HepG2 (cell line): ENCODE data around the gene SS18L1. TPM values are rescaled to one million over a fixed set of nuclear protein-coding genes. Genes with fewer than 3 reads are reported as not detected.

ENCODE experiments used
- ATAC-seq: fragments of 200-7000 bp; cut with Tn5 transposase; 3 replicates; pipeline ENCODE4 v1.9.1; 2020; ENCODE audit warnings: mild to moderate bottlenecking, moderate library complexity
- BruUV-seq: library from RNA; stranded (reverse); fragments of 400-500 nt; replicated peaks from 2 replicates; lab custom pipeline; 2021; lab: Mats Ljungman, UMichigan
- CTCF ChIA-PET: fragments of 300-600 bp; formaldehyde crosslinking; extraction: SDS; loops from one replicate; lab custom pipeline; 2021; ENCODE audit warnings: low total read pairs, inconsistent platforms, low intra/inter-chr PET ratio; lab: Yijun Ruan, JAX
- POLR2A ChIA-PET: fragments of 350-600 bp; sonication (Branson Sonifier 250); formaldehyde crosslinking; loops from one replicate; lab custom pipeline; 2020; ENCODE audit warnings: antibody characterized with exemption, inconsistent platforms; lab: Yijun Ruan, JAX
- DNase-seq: peaks from one replicate; pipeline ENCODE4 v3.0.0-alpha.2; 2015; ENCODE audit warnings: low spot score
- FAIRE-seq: peaks from 3 replicates; lab custom pipeline; 2011; peaks lifted over from hg19 to GRCh38; lab: Jason Lieb, UNC
- H2AFZ ChIP-seq: one replicate; pipeline ENCODE4 v1.6.1; 2011; ENCODE audit warnings: low read length, inconsistent platforms
- H3K27ac ChIP-seq: fragments of 300-600 bp; 3 replicates; pipeline ENCODE4 v1.8.0; 2011; ENCODE audit warnings: mixed run types, mild to moderate bottlenecking, mixed read lengths, low read length, inconsistent platforms; ENCODE audit not compliant: insufficient read depth; ENCODE audit errors: extremely low read length
- H3K27me3 ChIP-seq, 2 experiments: fragments of 200-600 bp in 1 of 2; 2 replicates in 1 of 2; 3 replicates in 1 of 2; pipeline versions ENCODE4 v1.6.0 to v1.8.0; 2011; ENCODE audit warnings: low read length in 2 of 2, mild to moderate bottlenecking in 2 of 2, moderate library complexity in 2 of 2, inconsistent platforms in 1 of 2; ENCODE audit not compliant: insufficient read depth in 2 of 2, control insufficient read depth in 1 of 2
- H3K36me3 ChIP-seq, 2 experiments: fragments of 200-600 bp in 1 of 2; replicated peaks in 1 of 2; 2 replicates in 1 of 2; 3 replicates in 1 of 2; pipeline versions ENCODE4 v1.5.1 to v1.8.0; 2011; ENCODE audit warnings: low read length in 2 of 2, inconsistent platforms in 1 of 2; ENCODE audit not compliant: insufficient read depth in 2 of 2, control insufficient read depth in 1 of 2
- H3K4me1 ChIP-seq: 2 replicates; pipeline ENCODE4 v1.5.1; 2012; ENCODE audit warnings: low read length, inconsistent platforms; ENCODE audit not compliant: insufficient read depth
- H3K4me2 ChIP-seq: 2 replicates; pipeline ENCODE4 v1.6.0; 2011; ENCODE audit warnings: low read depth, low read length, inconsistent platforms
- H3K4me3 ChIP-seq, 3 experiments: fragments of 200-600 bp in 1 of 3; sonication (generic), shearing (Covaris generic) in 1 of 3; replicated peaks in 1 of 3; 2 replicates each; pipeline ENCODE4 v1.5.1; 2011 to 2016; ENCODE audit warnings: low read length in 3 of 3, inconsistent platforms in 2 of 3, low read depth in 2 of 3, mild to moderate bottlenecking in 2 of 3, control low read depth in 1 of 3, mixed read lengths in 1 of 3; ENCODE audit not compliant: insufficient read depth in 1 of 3
- H3K79me2 ChIP-seq: one replicate; pipeline ENCODE4 v1.6.1; 2011; ENCODE audit warnings: low read length, inconsistent platforms; ENCODE audit not compliant: insufficient read depth
- H3K9ac ChIP-seq: 2 replicates; pipeline ENCODE4 v1.6.0; 2011; ENCODE audit warnings: mild to moderate bottlenecking, low read depth, low read length, inconsistent platforms; ENCODE audit not compliant: insufficient read depth
- H3K9me3 ChIP-seq: 2 replicates; pipeline ENCODE4 v1.5.1; 2012; ENCODE audit warnings: mild to moderate bottlenecking, low read length
- H4K20me1 ChIP-seq: 2 replicates; pipeline ENCODE4 v1.6.0; 2011; ENCODE audit warnings: inconsistent platforms, mild to moderate bottlenecking, low read length, moderate library complexity; ENCODE audit not compliant: insufficient read depth
- ARNT ChIP-seq: fragments of 450-650 bp; IDR thresholded peaks from 2 replicates; pipeline ENCODE4 v1.6.1; 2017
- HCFC1 ChIP-seq: fragments of 150-350 bp; IDR thresholded peaks from 2 replicates; pipeline ENCODE4 v1.6.1; 2014; ENCODE audit warnings: low read depth, low read length
- POLR2A ChIP-seq, 2 experiments: IDR thresholded peaks; 2 replicates each; pipeline ENCODE4 v1.6.1; 2011; ENCODE audit warnings: low read depth in 2 of 2, low read length in 2 of 2, mild to moderate bottlenecking in 1 of 2, moderate library complexity in 1 of 2; ENCODE audit not compliant: insufficient read depth in 1 of 2
- POLR2AphosphoS2 ChIP-seq: IDR thresholded peaks from 2 replicates; pipeline ENCODE4 v1.6.1; 2011; ENCODE audit warnings: low read depth, low read length, improper control_type of control experiment
- TEAD3 ChIP-seq: optimal IDR thresholded peaks from 2 replicates; pipeline ENCODE3; 2016; ENCODE audit warnings: borderline replicate concordance
- ZBTB1 ChIP-seq: sonication (generic); formaldehyde crosslinking; IDR thresholded peaks from 2 replicates; pipeline ENCODE4 v1.4.0; 2020; ENCODE audit warnings: missing genetic modification reagents, borderline replicate concordance
- ZBTB33 ChIP-seq: sonication (generic); formaldehyde crosslinking; IDR thresholded peaks from 2 replicates; pipeline ENCODE4 v1.4.0; 2020; ENCODE audit warnings: missing genetic modification reagents
- WGBS: methylation state at CpG from one replicate; pipeline ENCODE4 v1.1.6; 2017; ENCODE audit warnings: low lambda C conversion rate; 5-methylcytosine and 5-hydroxymethylcytosine counted together
- in situ Hi-C: cut with HindIII; loops from 2 replicates; pipeline ENCODE4 v1.10.0; 2017; ENCODE audit warnings: low pct_unique_long_range_greater_than_20kb; ENCODE audit not compliant: extremely low pct_ligation_motif_present
- intact Hi-C: fragments of 100-400 bp; cut with micrococcal nuclease; formaldehyde crosslinking; loops from one replicate; pipeline ENCODE4 v1.10.0; 2022; ENCODE audit not compliant: unreplicated experiment
- polyA plus RNA-seq, 8 experiments: library from polyadenylated mRNA; depleted of rRNA in 3 of 8; stranded (reverse) in 7 of 8; unstranded in 1 of 8; fragments of >200 nt; fragmentation: Illumina TruSeq in 4 of 8; extraction: Trizol in 4 of 8; gene quantifications; 2 replicates each; pipeline versions ENCODE4 v1.2.1 to v1.2.3, GENCODE V29; 2011 to 2016; ENCODE audit warnings: low read depth in 4 of 8, missing spikeins in 1 of 8, mixed read lengths in 1 of 8; ENCODE audit not compliant: insufficient read depth in 1 of 8
- total RNA-seq, 5 experiments: library from RNA; depleted of rRNA; stranded (reverse); fragments of >200 nt; fragmentation: Illumina TruSeq; extraction: Trizol; gene quantifications; 2 replicates each; pipeline ENCODE4 v1.2.3, GENCODE V29; 2016; ENCODE audit warnings: low read depth in 1 of 5
- TF ChIP-seq, protein P1 (sequence below): IDR thresholded peaks from 2 replicates; pipeline ENCODE4 v1.6.1; 2016; ENCODE audit warnings: low read depth
- TF ChIP-seq, protein P2 (sequence below): sonication (generic); formaldehyde crosslinking; IDR thresholded peaks from 2 replicates; pipeline ENCODE4 v1.4.0; 2020; ENCODE audit warnings: mild to moderate bottlenecking, missing genetic modification reagents
- TF ChIP-seq, protein P3 (sequence below): sonication (generic); formaldehyde crosslinking; IDR thresholded peaks from 2 replicates; pipeline ENCODE4 v1.4.0; 2020; ENCODE audit warnings: missing genetic modification reagents, borderline replicate concordance
- TF ChIP-seq, protein P4 (sequence below): sonication (generic); formaldehyde crosslinking; IDR thresholded peaks from 2 replicates; pipeline ENCODE4 v1.5.0; 2020; ENCODE audit warnings: mild to moderate bottlenecking, missing genetic modification reagents, borderline replicate concordance

SS18L1 gene
- total and polyA plus RNA-seq, 2 of the 13 experiments (the other 11 are each of a cell fraction or from before 2014, with no cell fraction given): 17.8 to 27.6 TPM

GRCh38 chr20:62186887-62187866 lies 43.6 kb downstream of the SS18L1 start:
- no peak for DNase-seq
- no peak for TF ChIP-seq ZBTB1 (CRISPR knock-in tag)
- TF ChIP-seq TEAD3: peak; percentile 9
- TF ChIP-seq, protein P1, sequence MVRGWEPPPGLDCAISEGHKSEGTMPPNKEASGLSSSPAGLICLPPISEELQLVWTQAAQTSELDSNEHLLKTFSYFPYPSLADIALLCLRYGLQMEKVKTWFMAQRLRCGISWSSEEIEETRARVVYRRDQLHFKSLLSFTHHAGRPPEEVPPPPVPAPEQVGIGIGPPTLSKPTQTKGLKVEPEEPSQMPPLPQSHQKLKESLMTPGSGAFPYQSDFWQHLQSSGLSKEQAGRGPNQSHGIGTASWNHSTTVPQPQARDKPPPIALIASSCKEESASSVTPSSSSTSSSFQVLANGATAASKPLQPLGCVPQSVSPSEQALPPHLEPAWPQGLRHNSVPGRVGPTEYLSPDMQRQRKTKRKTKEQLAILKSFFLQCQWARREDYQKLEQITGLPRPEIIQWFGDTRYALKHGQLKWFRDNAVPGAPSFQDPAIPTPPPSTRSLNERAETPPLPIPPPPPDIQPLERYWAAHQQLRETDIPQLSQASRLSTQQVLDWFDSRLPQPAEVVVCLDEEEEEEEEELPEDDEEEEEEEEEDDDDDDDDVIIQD (CRISPR knock-in tag): no peak
- TF ChIP-seq HCFC1: no peak
- 0 out of 2 replicates have a peak, but pooled peaks have one; percentile 26 for TF ChIP-seq ZBTB33
- no peak for TF ChIP-seq POLR2AphosphoS2
- no peak for TF ChIP-seq ARNT
- TF ChIP-seq, protein P2, sequence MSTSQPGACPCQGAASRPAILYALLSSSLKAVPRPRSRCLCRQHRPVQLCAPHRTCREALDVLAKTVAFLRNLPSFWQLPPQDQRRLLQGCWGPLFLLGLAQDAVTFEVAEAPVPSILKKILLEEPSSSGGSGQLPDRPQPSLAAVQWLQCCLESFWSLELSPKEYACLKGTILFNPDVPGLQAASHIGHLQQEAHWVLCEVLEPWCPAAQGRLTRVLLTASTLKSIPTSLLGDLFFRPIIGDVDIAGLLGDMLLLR (CRISPR knock-in tag): no peak
- TF ChIP-seq, protein P3, sequence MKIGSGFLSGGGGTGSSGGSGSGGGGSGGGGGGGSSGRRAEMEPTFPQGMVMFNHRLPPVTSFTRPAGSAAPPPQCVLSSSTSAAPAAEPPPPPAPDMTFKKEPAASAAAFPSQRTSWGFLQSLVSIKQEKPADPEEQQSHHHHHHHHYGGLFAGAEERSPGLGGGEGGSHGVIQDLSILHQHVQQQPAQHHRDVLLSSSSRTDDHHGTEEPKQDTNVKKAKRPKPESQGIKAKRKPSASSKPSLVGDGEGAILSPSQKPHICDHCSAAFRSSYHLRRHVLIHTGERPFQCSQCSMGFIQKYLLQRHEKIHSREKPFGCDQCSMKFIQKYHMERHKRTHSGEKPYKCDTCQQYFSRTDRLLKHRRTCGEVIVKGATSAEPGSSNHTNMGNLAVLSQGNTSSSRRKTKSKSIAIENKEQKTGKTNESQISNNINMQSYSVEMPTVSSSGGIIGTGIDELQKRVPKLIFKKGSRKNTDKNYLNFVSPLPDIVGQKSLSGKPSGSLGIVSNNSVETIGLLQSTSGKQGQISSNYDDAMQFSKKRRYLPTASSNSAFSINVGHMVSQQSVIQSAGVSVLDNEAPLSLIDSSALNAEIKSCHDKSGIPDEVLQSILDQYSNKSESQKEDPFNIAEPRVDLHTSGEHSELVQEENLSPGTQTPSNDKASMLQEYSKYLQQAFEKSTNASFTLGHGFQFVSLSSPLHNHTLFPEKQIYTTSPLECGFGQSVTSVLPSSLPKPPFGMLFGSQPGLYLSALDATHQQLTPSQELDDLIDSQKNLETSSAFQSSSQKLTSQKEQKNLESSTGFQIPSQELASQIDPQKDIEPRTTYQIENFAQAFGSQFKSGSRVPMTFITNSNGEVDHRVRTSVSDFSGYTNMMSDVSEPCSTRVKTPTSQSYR (CRISPR knock-in tag): no peak
- TF ChIP-seq, protein P4, sequence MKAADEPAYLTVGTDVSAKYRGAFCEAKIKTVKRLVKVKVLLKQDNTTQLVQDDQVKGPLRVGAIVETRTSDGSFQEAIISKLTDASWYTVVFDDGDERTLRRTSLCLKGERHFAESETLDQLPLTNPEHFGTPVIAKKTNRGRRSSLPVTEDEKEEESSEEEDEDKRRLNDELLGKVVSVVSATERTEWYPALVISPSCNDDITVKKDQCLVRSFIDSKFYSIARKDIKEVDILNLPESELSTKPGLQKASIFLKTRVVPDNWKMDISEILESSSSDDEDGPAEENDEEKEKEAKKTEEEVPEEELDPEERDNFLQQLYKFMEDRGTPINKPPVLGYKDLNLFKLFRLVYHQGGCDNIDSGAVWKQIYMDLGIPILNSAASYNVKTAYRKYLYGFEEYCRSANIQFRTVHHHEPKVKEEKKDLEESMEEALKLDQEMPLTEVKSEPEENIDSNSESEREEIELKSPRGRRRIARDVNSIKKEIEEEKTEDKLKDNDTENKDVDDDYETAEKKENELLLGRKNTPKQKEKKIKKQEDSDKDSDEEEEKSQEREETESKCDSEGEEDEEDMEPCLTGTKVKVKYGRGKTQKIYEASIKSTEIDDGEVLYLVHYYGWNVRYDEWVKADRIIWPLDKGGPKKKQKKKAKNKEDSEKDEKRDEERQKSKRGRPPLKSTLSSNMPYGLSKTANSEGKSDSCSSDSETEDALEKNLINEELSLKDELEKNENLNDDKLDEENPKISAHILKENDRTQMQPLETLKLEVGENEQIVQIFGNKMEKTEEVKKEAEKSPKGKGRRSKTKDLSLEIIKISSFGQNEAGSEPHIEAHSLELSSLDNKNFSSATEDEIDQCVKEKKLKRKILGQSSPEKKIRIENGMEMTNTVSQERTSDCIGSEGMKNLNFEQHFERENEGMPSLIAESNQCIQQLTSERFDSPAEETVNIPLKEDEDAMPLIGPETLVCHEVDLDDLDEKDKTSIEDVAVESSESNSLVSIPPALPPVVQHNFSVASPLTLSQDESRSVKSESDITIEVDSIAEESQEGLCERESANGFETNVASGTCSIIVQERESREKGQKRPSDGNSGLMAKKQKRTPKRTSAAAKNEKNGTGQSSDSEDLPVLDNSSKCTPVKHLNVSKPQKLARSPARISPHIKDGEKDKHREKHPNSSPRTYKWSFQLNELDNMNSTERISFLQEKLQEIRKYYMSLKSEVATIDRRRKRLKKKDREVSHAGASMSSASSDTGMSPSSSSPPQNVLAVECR (CRISPR knock-in tag): no peak
- TF ChIP-seq POLR2A (IDR thresholded peaks at IDR 0.05; ENCODE audit: insufficient read depth in 1 of 2, low read depth in 2 of 2, low read length in 2 of 2): no peak

More at GRCh38 chr20:62186887-62187866, 43.6 kb downstream of the SS18L1 start:
- Histone ChIP-seq H3K4me2 (no peak overlapping the region), H3K4me3 (no peak overlapping the region), H4K20me1 (no peaks in the 10 kb centered on the region), H3K79me2 (peaks cover 50% of the 10 kb centered on the region), H3K27me3 (no peaks in the 10 kb centered on the region; a peak in 1 of 5 replicates), H3K9me3 (no peaks in the 10 kb centered on the region), H3K9ac (no peak overlapping the region), H2AFZ (no peak overlapping the region), H3K36me3 (peaks cover 9 to 21% of the 10 kb centered on the region in 2 experiments), H3K27ac (no peak overlapping the region), H3K4me1 (peaks cover 41% of the 10 kb centered on the region)
- intact Hi-C loops (no loop called here), in situ Hi-C loops (no loop called here)
- ATAC-seq (no peak), FAIRE-seq (no peak)
- no TSS peak for BruUV-seq
- POLR2A ChIA-PET: interaction anchor here (0.9 to 1.2 kb wide), 2 partner anchors 11 to 15 kb away, joined by 3 to 4 read pairs; no protein-coding TSS in a partner anchor
- 94% methylated on average over 13 of the region's 13 CpGs for WGBS
- CTCF ChIA-PET: no interaction called here
